SK-N-MC (cell line): ENCODE data around the gene SDK1.

ENCODE experiments used
- EZH2 ChIP-seq: fragments of 200-600 bp; sonication (generic); IDR thresholded peaks from one replicate; pipeline ENCODE4 v1.6.1; 2017; ENCODE audit warnings: antibody characterized with exemption
- FOXP2 ChIP-seq: optimal IDR thresholded peaks from 2 replicates; pipeline ENCODE3; 2011; ENCODE audit warnings: mild to moderate bottlenecking, moderate library complexity; ENCODE audit not compliant: insufficient read depth; ENCODE audit errors: extremely low read length, control extremely low read depth
- POLR2AphosphoS5 ChIP-seq: IDR thresholded peaks from 2 replicates; pipeline ENCODE4 v1.6.1; 2012; ENCODE audit warnings: mild to moderate bottlenecking, low read depth, low read length, borderline replicate concordance

DNA sequence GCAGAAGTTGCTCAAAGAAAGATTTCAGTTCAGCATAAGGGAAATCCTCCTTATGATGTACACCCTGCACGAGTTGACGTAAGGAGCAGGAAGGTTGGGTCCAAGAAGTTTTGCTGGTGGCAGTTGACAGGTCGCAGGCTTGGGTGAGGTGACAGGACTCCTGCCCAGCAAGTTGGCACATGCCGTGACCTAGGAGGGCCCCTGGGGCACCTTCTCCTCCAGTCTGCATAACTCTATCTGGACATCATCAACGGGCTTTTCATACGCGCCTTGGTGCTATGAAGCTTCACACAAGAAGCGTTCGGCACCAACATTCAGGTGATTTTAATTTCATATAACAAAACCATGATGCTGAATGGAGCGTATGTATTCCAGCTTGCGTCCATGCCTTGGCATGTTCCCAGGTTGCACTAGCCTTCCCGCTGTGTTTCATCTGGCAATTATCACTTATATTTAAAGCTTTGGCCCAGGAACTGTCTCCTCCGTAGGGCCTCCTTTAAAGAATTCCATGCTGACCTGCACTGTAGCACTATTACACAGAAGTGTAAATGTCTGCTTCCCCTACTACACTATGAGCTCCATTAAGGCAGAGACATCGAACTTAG, 729.4 kb downstream of the SDK1 start:
- TF ChIP-seq POLR2AphosphoS5 (no peak), FOXP2 (no peak), EZH2 (no peak)
